A549 (cell line): ENCODE measurements around the gene LCN6.

Experiments
- BHLHE40 ChIP-seq: IDR thresholded peaks from 2 replicates; pipeline ENCODE4 v1.6.1; 2012; ENCODE audit warnings: low read depth, low read length, inconsistent platforms
- CTCF ChIP-seq: fragments of >200 bp; sonication (Bioruptor Twin); formaldehyde crosslinking; IDR thresholded peaks from 3 replicates; pipeline ENCODE4 v1.5.1; 2016
- FOSL2 ChIP-seq, 2 experiments: fragments of 450-650 bp in 1 of 2; fragments of >200 bp in 1 of 2; sonication (Bioruptor Twin) in 1 of 2; formaldehyde crosslinking; IDR thresholded peaks; 2 replicates each; pipeline versions ENCODE4 v1.5.0 to v1.6.1; 2016 to 2020; ENCODE audit warnings: mild to moderate bottlenecking in 1 of 2, moderate library complexity in 1 of 2
- REST ChIP-seq: fragments of 200-600 bp; sonication (generic); IDR thresholded peaks from 2 replicates; pipeline ENCODE4 v1.6.1; 2016; ENCODE audit warnings: antibody characterized with exemption, mild to moderate bottlenecking, moderate library complexity
- RFX5 ChIP-seq: fragments of 450-650 bp; IDR thresholded peaks from 2 replicates; pipeline ENCODE4 v1.7.1; 2014; ENCODE audit warnings: antibody characterized with exemption, mild to moderate bottlenecking, moderate library complexity
- TP53 ChIP-seq: fragments of 250-450 bp; sonication (Bioruptor Pico); IDR thresholded peaks from 2 replicates; pipeline ENCODE4 v1.5.0; 2021; ENCODE audit warnings: mild to moderate bottlenecking, moderate library complexity
- ZSCAN20 ChIP-seq: fragments of 250-450 bp; sonication (Bioruptor Pico); IDR thresholded peaks from 2 replicates; pipeline ENCODE4 v1.8.0; 2022; ENCODE audit warnings: mild to moderate bottlenecking, moderate library complexity

- TF ChIP-seq TP53 (CRISPR knock-in tag) (no peak), FOSL2 (IDR thresholded peaks at IDR 0.05) (no peak), FOSL2 (CRISPR knock-in tag; IDR thresholded peaks at IDR 0.05) (no peak), RFX5 (no peak), CTCF (no peak), REST (no peak), ZSCAN20 (CRISPR knock-in tag) (no peak), BHLHE40 (no peak)
Observed at GRCh38 chr9:136733611-136734010, 14.7 kb downstream of the LCN6 start.
